NCI-H526 (cell line): ENCODE results near the gene KHDRBS2.

Experiments used
- DNase-seq, 2 experiments: peaks; one replicate each; lab custom pipeline; 2025; lab: John Stamatoyannopoulos, UW

Gene KHDRBS2

DNA sequence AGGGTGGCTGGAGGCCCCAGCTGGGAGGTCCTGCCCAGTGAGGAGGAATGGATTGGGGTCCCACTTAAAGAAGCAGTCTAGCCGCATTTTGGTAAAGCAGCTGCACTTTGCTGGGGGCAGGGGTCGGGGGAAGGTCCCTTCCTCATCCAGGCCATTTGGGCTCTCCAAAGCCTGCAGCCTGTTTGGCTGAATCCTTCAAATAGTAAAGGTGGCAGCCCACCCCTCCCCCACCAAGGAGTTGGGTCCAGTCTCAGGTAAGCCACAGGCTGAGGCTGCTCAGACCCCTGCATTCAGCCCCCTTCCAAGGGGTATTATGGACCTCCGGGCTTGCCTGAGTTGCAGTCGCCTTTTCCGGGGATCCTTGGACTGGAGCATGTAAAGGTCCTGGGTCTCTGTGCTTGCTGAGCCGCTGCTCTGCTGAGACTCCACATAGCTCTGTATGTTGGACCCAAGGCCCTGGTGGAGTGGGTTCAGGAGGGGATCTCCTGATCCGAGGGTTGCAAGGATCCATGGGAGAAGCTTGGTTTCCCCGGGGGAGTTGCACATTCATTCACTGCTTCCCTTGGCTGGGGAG, 417.4 kb downstream of the KHDRBS2 start:
- DNase-seq, result no peak

DNA sequence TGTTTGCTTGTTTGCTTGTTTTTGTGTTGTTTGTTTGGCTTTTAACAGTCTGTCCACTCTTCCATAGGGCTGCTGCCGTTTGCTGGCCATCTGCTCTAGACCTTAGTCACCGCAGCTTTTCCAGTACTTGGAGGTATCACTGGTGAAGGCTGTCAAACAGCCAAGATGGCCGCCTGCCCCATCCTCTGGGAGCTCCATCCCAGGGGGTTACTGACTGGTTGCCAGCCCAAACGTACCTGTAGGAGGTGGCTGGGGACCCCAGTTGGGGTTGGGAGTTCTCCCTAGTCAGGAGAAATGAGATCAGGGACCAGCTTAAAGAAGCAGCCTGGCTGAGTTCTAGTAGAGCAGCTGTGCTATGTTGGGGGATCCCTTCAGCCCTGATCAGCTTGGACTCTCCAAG, 418.4 kb downstream of the KHDRBS2 start:
- no peak for DNase-seq

DNA sequence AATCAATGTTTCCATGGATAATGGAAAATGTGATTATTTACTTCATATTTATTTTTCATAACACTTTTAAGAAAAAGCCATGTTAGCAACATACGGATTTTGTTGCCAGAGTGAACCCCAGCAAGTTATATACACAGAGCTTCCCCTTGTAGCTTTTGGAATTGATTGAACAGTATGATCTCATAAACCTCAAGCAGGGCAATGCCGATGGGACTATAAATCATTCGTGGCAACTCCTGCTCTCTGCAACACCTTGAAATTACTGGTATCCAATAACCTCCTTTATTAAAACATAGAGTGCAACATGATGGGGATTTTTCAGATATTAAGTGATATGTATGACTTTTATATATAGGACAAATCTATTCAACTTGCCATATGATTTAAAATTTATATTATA, 428.5 kb downstream of the KHDRBS2 start:
- DNase-seq, result no peak

DNA sequence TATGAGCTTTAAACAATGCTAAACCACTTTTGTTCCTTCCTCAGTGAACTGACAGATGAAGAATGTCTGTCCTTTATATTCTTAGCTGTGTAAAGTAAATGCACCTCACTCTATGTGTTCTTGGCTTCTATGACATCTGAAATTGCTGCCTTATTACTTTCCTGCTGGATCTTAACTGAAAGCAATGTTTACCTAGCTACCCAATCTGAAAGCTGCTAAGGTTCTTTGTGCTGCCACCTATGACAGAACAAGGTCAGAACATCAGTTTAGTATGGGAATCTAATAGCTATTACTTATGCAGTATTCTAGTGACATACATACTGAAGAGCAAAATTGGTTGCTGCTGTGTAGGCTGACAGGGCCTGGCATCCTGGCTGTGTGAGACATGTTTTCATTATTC, 444.1 kb downstream of the KHDRBS2 start:
- DNase-seq, result no peak

DNA sequence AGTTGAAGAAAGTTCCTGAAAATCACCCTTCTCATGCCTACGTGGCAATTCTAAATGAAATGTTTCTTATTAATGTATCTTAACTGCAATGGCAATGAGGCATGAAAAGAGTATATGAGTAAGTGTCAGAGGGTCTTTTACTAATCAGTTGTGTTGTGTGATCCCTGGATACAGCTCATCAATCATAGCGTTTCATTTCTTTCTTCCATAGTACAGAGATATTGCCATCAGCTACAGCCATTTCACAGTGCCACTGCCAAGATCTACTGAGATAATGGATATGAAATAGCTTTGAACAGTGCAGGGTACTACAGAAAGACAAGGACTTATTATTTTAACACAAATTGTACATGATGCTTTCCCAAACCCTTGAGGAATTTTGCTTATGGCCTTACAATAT, 450.8 kb downstream of the KHDRBS2 start:
- no peak for DNase-seq

DNA sequence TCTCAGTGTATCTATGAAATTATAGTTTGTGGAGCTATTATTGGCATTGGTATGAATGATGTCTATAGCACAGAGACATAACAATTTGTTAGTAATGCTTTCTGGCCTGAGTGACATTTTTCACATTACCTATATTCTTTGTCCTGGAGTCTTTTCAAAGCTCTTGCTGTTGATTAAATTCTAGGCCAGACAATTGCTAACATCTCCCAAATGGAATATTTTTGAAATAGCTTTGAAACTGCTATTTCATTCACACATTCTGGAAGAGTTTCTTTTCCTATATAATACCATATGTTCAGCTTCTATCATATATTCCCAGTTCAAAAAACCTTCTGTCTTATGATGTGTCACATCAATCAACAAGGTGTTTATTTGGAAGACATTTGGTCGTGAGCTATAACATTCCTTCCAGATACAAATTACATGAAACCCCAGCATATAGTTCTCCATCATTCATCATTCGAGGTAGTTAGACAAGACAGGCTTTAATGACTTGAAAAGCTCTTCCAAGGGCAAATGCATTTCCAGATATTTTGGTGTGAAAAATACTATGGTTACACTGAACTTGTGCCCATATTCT, 452.8 kb downstream of the KHDRBS2 start:
- no peak for DNase-seq

DNA sequence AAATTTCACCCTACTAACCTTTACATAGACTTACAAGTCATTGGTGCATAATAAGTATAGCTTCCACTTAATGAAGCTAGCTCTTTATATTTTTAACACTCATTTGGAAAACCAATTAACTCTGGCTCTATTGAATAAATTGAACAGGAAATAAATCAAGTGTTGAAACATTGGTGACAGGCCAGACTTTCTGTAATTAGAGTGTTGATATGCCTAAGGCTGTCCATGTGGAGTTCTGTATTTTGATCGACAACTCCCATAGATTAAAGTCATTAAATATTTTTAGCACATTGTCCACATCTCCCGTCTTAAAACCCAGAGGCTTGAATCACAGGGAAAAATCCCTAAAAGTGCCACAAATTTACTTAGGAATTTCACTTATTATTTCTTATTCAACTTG, 468.3 kb downstream of the KHDRBS2 start:
- no peak for DNase-seq

DNA sequence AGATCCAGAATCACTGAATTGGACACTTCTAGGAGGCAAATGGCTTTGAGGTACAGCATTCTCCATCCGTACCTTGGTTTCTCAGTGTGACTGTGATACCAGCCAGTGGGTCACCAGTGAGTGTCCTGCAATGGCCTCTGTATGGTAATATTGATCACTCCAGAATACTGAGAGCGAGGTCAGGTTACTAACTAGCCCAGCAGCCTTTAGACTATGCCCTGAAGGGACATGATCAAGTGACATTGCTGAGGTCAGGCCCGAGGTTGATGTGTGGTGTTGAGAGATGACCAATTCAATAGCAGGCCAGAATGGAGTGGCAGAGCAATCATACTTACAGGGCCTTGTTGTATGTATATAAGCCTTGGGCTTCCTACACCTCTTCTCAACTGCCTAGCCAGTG, 476.0 kb downstream of the KHDRBS2 start:
- no peak for DNase-seq

DNA sequence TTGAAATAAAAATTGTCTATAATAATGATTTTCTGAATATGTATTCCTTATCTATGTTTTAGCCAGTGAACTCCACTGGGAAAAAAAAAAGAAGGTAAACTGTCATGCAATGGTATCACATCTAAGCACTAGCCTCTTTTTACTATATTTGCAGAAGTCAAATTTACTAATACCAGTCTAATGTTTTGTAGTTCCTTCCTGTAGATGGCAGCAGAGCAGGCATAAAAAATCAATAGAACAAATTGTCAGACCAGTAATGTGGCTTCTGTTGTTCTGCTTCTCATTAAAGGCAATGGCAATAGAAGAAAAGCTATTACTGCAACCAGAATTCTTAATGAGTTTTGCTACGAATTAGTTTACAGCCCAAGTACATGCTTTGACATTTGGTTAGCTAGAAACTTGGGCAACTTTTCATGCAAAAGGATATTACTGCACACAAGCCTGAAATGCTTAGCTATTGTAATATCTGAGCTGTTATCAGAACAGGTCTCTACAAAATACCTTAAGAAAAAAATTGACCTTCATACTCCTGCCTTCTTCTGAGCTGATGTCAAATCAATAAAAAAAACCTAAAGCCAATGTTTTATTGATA, 476.9 kb downstream of the KHDRBS2 start:
- peak; percentile 11 to 58 for DNase-seq

DNA sequence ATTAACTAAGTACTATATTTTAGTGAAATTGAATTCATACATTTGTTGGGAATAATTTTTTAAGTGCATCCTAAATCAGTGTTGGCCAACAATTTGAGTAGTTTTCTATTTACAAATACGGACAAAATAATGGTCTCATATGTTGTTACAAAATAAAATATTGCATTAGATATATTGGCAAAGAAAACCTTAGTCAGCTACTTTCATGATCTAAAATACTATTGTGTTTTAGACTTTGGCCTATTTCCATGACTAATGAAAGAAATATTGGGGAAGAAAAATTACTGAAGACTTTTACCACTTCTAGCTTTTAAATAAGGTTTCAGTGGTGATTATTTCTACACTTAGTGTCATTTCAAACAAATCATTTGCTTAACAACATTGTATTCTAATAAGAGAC, 498.0 kb downstream of the KHDRBS2 start:
- DNase-seq, result no peak

DNA sequence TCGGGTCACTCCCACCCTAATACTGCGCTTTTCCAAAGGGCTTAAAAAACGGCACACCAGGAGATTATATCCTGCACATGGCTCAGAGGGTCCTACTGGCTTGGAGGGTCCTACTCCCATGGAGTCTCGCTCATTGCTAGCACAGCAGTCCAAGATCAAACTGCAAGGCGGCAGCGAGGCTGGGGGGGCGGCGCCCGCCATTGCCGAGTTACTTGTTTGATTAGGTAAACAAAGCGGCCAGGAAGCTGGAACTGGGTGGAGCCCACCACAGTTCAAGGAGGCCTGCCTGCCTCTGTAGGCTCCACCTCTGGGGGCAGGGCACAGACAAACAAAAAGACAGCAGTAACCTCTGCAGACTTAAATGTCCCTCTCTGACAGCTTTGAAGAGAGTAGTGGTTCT, 516.6 kb downstream of the KHDRBS2 start:
- DNase-seq, result peak in 1 of 2 experiments; percentile 39

DNA sequence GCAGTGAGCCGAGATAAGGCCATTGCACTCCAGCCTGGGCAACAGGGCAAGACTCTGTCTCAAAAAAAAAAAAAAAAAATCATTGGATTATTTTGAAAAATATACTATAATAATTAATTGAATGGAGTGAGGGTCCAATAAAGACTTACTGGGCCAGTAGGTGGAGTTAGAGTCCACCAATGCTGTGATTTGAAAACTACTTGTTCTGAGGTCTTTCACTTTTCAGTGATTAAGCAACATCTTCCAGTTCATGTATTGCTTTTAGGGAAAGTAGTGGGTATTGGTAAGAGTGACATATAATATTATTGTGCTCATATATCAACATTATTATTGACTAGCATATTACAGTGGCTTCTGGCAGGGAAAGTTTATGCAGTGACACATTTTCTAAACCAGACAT, 530.3 kb downstream of the KHDRBS2 start:
- no peak for DNase-seq

DNA sequence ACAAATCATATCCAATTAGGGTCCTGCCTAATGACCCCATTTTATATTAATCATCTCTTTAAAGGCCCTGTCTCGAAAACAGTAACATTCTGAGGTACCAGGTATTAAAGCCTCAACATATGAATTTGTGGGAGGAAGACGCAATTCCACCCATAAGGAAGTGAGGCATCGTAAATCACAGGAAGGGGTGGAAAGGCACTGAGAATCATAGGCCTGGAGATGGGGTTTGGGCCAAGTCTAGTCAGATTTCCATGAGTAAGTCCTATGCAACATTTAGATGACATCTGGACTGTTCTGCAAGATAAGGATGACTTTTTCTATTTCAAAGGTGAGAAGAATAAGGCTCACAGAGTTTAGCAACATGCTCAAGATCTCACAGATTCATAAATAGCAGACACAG, 534.0 kb downstream of the KHDRBS2 start:
- DNase-seq, result no peak

DNA sequence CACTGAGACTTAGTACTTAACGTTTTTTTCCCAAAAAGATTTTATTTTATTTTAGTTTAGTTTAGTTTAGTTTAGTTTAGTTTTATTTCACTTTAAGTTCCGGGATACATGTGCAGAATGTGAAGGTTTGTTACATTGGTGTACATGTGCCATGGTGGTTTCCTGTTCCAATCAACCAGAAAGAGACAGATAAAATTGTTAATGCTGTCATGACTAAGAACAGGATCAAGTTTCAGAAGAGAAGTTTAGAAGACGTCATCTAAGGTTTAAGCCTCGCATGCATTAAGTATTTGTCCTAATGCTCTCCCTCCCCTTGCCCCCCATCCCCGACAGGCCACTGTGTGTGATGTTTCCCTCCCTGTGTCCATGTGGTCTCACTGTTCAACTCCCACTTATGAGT, 540.0 kb downstream of the KHDRBS2 start:
- no peak for DNase-seq

DNA sequence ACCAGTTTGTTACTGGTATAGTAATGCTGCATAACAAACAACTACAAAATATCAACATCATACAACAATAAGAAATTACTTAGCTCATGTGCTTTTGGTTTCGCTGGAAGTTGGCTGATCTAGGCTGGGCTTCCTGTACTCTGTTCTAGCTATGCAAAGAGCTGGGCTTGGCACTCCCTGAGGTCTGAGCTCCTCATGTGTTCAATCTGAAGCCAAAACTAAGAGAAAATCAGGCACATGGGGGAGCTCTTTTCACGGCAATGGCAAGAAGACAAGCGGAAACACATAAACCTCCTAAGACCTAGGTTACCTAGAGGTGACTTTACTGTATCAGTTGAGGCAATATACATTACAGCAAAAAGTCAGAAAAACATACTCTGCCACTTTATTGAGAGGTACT, 574.2 kb downstream of the KHDRBS2 start:
- DNase-seq, result no peak

DNA sequence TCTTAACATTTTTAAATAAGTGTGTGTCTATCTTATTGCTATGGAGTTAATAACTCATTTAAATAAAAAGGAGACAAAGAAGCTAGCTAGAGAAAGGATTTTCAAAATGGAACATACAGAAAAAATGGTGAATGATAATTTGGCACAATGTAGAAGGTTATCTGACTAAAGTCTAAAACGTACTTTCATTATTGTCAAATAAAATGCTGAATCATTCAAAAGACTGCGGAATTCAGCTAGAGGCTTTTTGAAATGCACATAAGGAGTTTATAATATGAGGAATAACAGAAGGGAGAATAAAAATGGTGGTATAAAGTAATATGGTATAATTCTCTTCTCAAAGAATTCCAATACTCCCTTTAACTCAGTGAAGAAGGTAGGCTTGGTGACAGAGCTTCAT, 597.9 kb downstream of the KHDRBS2 start:
- no peak for DNase-seq

DNA sequence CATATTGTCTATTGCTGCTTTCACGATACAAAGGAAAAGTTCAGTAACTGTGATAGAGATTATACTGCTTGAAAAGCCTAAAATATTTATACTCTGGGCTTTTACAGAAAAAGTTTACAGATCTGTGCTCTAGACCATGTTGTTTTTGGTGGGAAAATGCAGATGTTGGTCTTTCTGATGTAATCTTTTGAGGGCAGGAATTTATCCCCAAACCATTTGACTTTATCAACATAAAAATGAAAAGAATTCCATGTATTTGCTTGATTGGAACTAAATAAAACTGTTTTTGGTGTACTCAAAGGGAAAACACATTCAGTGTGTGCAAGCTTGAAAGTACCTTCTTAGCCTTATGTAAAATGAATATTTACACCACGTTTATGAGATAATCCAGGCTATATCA, 603.5 kb downstream of the KHDRBS2 start:
- DNase-seq, result no peak

DNA sequence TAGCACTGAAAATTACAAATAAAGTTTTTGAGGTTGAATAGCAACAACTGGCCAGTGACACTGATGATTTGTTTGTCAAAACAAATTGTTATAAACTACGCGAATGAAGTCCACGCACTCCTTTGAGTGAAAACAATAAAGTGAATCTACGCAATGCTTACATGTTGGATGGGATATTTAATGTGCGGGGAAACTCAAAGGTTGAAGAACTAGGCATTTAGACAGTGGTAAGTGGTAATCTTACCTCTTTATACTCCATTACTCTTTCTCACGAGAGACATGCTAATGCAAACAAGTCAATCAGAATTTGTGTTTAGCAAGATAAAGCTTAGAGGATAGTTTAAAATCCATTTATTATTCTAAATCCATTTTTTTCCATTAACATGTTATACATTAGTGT, 606.4 kb downstream of the KHDRBS2 start:
- DNase-seq, result no peak

DNA sequence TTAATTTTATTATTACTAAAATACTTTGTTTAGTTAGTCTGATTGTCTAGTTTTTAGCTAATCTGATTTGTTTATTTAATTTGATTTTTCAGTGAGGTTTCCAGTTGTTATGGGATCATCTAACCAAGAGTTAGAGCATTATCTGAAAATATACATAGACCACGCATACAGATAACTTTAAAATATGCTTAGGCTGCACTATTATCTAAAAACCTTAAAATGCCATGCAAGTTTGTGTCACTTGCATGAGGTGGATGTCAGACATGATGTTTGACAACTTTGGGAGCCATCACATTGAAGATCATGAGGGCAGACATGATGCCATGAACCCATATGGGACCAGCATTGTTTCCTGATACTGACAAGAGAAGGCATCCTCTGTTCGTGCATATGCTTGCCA, 610.3 kb downstream of the KHDRBS2 start:
- DNase-seq, result no peak

DNA sequence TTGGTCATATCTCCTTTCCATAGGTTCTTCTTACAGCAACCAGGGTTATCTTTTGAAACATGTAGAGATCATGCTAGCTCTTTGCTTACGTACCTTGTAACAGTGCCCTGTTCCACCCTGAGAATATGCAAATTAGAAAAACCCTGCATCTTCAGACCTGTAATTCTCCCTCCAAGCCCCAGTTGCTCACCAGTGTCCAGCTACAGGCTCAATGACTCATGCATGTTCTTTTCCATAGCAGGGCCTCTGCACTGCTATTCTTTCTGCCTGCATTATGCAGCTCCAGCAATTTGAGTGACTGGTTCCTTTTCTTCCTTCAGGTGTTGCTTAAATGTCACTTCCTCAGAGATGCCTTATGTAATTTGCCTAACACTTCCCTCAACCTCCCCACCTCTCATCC, 636.2 kb downstream of the KHDRBS2 start:
- DNase-seq, result no peak

DNA sequence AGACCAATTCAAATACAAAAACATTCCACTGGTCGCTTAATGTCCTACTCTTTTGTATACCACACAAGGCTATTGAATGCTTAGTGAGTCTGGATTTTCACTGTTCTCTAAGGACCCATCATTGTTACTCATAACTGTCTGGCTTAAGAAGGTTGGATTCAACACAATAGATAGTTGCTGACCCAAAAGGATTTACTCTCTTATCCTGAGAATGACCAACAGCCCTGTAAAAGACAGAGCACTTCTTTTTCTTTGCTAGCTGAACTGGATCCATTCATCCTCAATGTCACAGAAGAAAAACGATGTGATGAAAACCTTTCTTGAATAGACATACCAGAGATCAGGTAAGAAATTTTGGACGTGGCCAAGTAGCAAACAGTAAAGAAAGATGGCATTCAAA, 645.6 kb downstream of the KHDRBS2 start:
- DNase-seq, result no peak
